Measurements from ENCODE around the gene SALL1.

SALL1 gene

GRCh38 chr16:51143196-51143977 is 7.7 kb downstream of the SALL1 start:
- in situ Hi-C loops (cut with MboI; ENCODE audit: low sequenced_read_pairs) = no loop called here

GRCh38 chr16:51141541-51141940 is 9.5 kb downstream of the SALL1 start:
- in situ Hi-C loops (cut with MboI; ENCODE audit: low sequenced_read_pairs) = no loop called here

- in situ Hi-C loops (cut with MboI; ENCODE audit: low sequenced_read_pairs) = no loop called here
Measured at GRCh38 chr16:51141106-51141505, 10.0 kb downstream of the SALL1 start.

GRCh38 chr16:51140112-51140511 is 11.0 kb downstream of the SALL1 start:
- in situ Hi-C loops (cut with MboI; ENCODE audit: low sequenced_read_pairs) = no loop called here

- in situ Hi-C loops (cut with MboI; ENCODE audit: low sequenced_read_pairs) = no loop called here
Measured at GRCh38 chr16:51139568-51139967, 11.5 kb downstream of the SALL1 start.

GRCh38 chr16:51138178-51138577 is 12.9 kb downstream of the SALL1 start:
- in situ Hi-C loops (cut with MboI; ENCODE audit: low sequenced_read_pairs) = no loop called here

- in situ Hi-C loops (cut with MboI; ENCODE audit: low sequenced_read_pairs) = no loop called here
Measured at GRCh38 chr16:51137097-51137496, 14.0 kb downstream of the SALL1 start.

GRCh38 chr16:51134876-51135275 is 16.2 kb downstream of the SALL1 start:
- in situ Hi-C loops (cut with MboI; ENCODE audit: low sequenced_read_pairs) = no loop called here

GRCh38 chr16:51134269-51134812 is 16.7 kb downstream of the SALL1 start:
- in situ Hi-C loops (cut with MboI; ENCODE audit: low sequenced_read_pairs) = no loop called here

GRCh38 chr16:51133688-51134087 is 17.4 kb downstream of the SALL1 start:
- in situ Hi-C loops (cut with MboI; ENCODE audit: low sequenced_read_pairs) = no loop called here

- in situ Hi-C loops (cut with MboI; ENCODE audit: low sequenced_read_pairs) = no loop called here
Measured at GRCh38 chr16:51133183-51133582, 17.9 kb downstream of the SALL1 start.

GRCh38 chr16:51132490-51133115 is 18.5 kb downstream of the SALL1 start:
- in situ Hi-C loops (cut with MboI; ENCODE audit: low sequenced_read_pairs) = no loop called here

- in situ Hi-C loops (cut with MboI; ENCODE audit: low sequenced_read_pairs) = no loop called here
Measured at GRCh38 chr16:51131619-51132018, 19.5 kb downstream of the SALL1 start.

- in situ Hi-C loops (cut with MboI; ENCODE audit: low sequenced_read_pairs) = no loop called here
Measured at GRCh38 chr16:51129105-51129504, 22.0 kb downstream of the SALL1 start.

- in situ Hi-C loops (cut with MboI; ENCODE audit: low sequenced_read_pairs) = no loop called here
Measured at GRCh38 chr16:51125992-51126391, 25.1 kb downstream of the SALL1 start.

GRCh38 chr16:51124896-51125295 is 26.2 kb downstream of the SALL1 start:
- in situ Hi-C loops (cut with MboI; ENCODE audit: low sequenced_read_pairs) = no loop called here

GRCh38 chr16:51121850-51122249 is 29.2 kb downstream of the SALL1 start:
- in situ Hi-C loops (cut with MboI; ENCODE audit: low sequenced_read_pairs) = no loop called here

- in situ Hi-C loops (cut with MboI; ENCODE audit: low sequenced_read_pairs) = no loop called here
Measured at GRCh38 chr16:51120730-51121347, 30.2 kb downstream of the SALL1 start.

GRCh38 chr16:51119973-51120729 is 30.9 kb downstream of the SALL1 start:
- in situ Hi-C loops (cut with MboI; ENCODE audit: low sequenced_read_pairs) = no loop called here

- in situ Hi-C loops (cut with MboI; ENCODE audit: low sequenced_read_pairs) = no loop called here
Measured at GRCh38 chr16:51119556-51119955, 31.5 kb downstream of the SALL1 start.

GRCh38 chr16:51116353-51116752 is 34.7 kb downstream of the SALL1 start:
- in situ Hi-C loops (cut with MboI; ENCODE audit: low sequenced_read_pairs) = no loop called here
